IMR-90 (cell line): ENCODE measurements around the gene ABCC10. TPM values are rescaled to one million over a fixed set of nuclear protein-coding genes. Genes with fewer than 3 reads are reported as not detected.

Source experiments
- ATAC-seq: fragments of 200-7000 bp; cut with Tn5 transposase; 2 replicates; pipeline ENCODE4 v1.9.1; 2020; ENCODE audit warnings: low read depth, mild to moderate bottlenecking, moderate library complexity
- Bru-seq: library from RNA; stranded (reverse); fragments of 400-500 nt; gene quantifications from one replicate; lab custom pipeline; 2021; lab: Mats Ljungman, UMichigan
- BruChase-seq, 2 experiments: library from RNA; stranded (reverse); fragments of 400-500 nt; gene quantifications; one replicate each; lab custom pipeline; 2021; lab: Mats Ljungman, UMichigan
- BruUV-seq: library from RNA; stranded (reverse); fragments of 400-500 nt; replicated peaks from 2 replicates; lab custom pipeline; 2021; lab: Mats Ljungman, UMichigan
- CTCF ChIA-PET: fragments of 300-600 bp; formaldehyde crosslinking; extraction: SDS; loops from one replicate; lab custom pipeline; 2021; ENCODE audit warnings: antibody characterized with exemption; lab: Yijun Ruan, JAX
- POLR2A ChIA-PET: fragments of 300-600 bp; sonication (Branson Sonifier 250); formaldehyde crosslinking; loops from one replicate; lab custom pipeline; 2022; ENCODE audit warnings: antibody characterized with exemption; ENCODE audit not compliant: unreplicated experiment; lab: Charles Lee
- DNase-seq: peaks from one replicate; pipeline ENCODE4 v3.0.0; 2013
- H2AFZ ChIP-seq: replicated peaks from 2 replicates; pipeline ENCODE3; 2013; ENCODE audit warnings: low read length, mild to moderate bottlenecking; ENCODE audit not compliant: poor library complexity
- H2AK5ac ChIP-seq: 2 replicates; pipeline ENCODE4 v1.6.1; 2013; ENCODE audit warnings: low read depth, low read length, inconsistent platforms
- H2AK9ac ChIP-seq: replicated peaks from 2 replicates; pipeline ENCODE3; 2013; ENCODE audit warnings: mild to moderate bottlenecking, low read depth, low read length, moderate library complexity; ENCODE audit not compliant: poor library complexity
- H2BK120ac ChIP-seq: 2 replicates; pipeline ENCODE4 v1.6.1; 2013; ENCODE audit warnings: low read depth, low read length, inconsistent platforms
- H2BK15ac ChIP-seq: 3 replicates; pipeline ENCODE4 v1.6.1; 2013; ENCODE audit warnings: low read depth, low read length, inconsistent platforms
- H2BK20ac ChIP-seq: 2 replicates; pipeline ENCODE4 v1.6.1; 2013; ENCODE audit warnings: low read depth, mild to moderate bottlenecking, inconsistent platforms, low read length, moderate library complexity
- H2BK5ac ChIP-seq: 2 replicates; pipeline ENCODE4 v1.6.1; 2013; ENCODE audit warnings: mild to moderate bottlenecking, low read depth, low read length, inconsistent platforms; ENCODE audit not compliant: poor library complexity, severe bottlenecking
- H3K14ac ChIP-seq: replicated peaks from 2 replicates; pipeline ENCODE4 v1.6.1; 2013; ENCODE audit warnings: low read depth, low read length, inconsistent platforms
- H3K18ac ChIP-seq: 2 replicates; pipeline ENCODE4 v1.6.1; 2013; ENCODE audit warnings: low read depth, low read length, control low read depth
- H3K23ac ChIP-seq: 2 replicates; pipeline ENCODE4 v1.6.1; 2013; ENCODE audit warnings: low read depth, low read length, inconsistent platforms
- H3K27ac ChIP-seq: 2 replicates; pipeline ENCODE4 v1.5.1; 2013; ENCODE audit warnings: mild to moderate bottlenecking, control low read depth, low read length; ENCODE audit not compliant: insufficient read depth
- H3K27me3 ChIP-seq: 2 replicates; pipeline ENCODE4 v1.6.1; 2013; ENCODE audit warnings: low read length; ENCODE audit not compliant: control insufficient read depth, insufficient read depth
- H3K36me3 ChIP-seq: 2 replicates; pipeline ENCODE4 v1.6.1; 2013; ENCODE audit warnings: low read length, mixed read lengths; ENCODE audit not compliant: control insufficient read depth, insufficient read depth
- H3K4ac ChIP-seq: 2 replicates; pipeline ENCODE4 v1.6.1; 2013; ENCODE audit warnings: low read depth, low read length, inconsistent platforms
- H3K4me1 ChIP-seq: 2 replicates; pipeline ENCODE4 v1.6.1; 2013; ENCODE audit warnings: low read length, mixed read lengths; ENCODE audit not compliant: control insufficient read depth, insufficient read depth
- H3K4me2 ChIP-seq: 2 replicates; pipeline ENCODE4 v1.6.1; 2013; ENCODE audit warnings: low read depth, mild to moderate bottlenecking, control low read depth, low read length, moderate library complexity
- H3K4me3 ChIP-seq: 2 replicates; pipeline ENCODE4 v1.5.1; 2013; ENCODE audit warnings: low read depth, mild to moderate bottlenecking, control low read depth, low read length, moderate library complexity; ENCODE audit not compliant: insufficient read depth
- H3K56ac ChIP-seq: 2 replicates; pipeline ENCODE4 v1.6.1; 2013; ENCODE audit warnings: low read length, inconsistent platforms; ENCODE audit not compliant: insufficient read depth; ENCODE audit errors: extremely low read depth
- H3K79me1 ChIP-seq, 2 experiments: 2 replicates each; pipeline ENCODE4 v1.6.1; 2013; ENCODE audit warnings: low read length in 2 of 2, inconsistent platforms in 1 of 2, low read depth in 1 of 2
- H3K9ac ChIP-seq: 2 replicates; pipeline ENCODE4 v1.6.1; 2013; ENCODE audit warnings: low read depth, low read length, control low read depth
- H3K9me1 ChIP-seq: 2 replicates; pipeline ENCODE4 v1.6.1; 2013; ENCODE audit warnings: low read length, inconsistent platforms; ENCODE audit not compliant: insufficient read depth
- H3K9me3 ChIP-seq: 2 replicates; pipeline ENCODE4 v1.6.1; 2013; ENCODE audit warnings: low read length; ENCODE audit not compliant: control insufficient read depth, insufficient read depth
- H4K20me1 ChIP-seq: 2 replicates; pipeline ENCODE4 v1.6.1; 2013; ENCODE audit warnings: low read length, inconsistent platforms; ENCODE audit not compliant: insufficient read depth
- H4K5ac ChIP-seq: 2 replicates; pipeline ENCODE4 v1.6.1; 2013; ENCODE audit warnings: mild to moderate bottlenecking, low read depth, low read length, control low read depth
- H4K8ac ChIP-seq, 2 experiments: 2 replicates each; pipeline ENCODE4 v1.6.1; 2013; ENCODE audit warnings: low read depth in 2 of 2, low read length in 2 of 2, control low read depth in 1 of 2, inconsistent platforms in 1 of 2
- H4K91ac ChIP-seq: 2 replicates; pipeline ENCODE4 v1.6.1; 2013; ENCODE audit warnings: low read depth, low read length, inconsistent platforms; ENCODE audit not compliant: insufficient read depth
- BHLHE40 ChIP-seq: fragments of 150-350 bp; IDR thresholded peaks from 2 replicates; pipeline ENCODE4 v1.6.1; 2016; ENCODE audit warnings: mild to moderate bottlenecking, low read depth, low read length
- CHD1 ChIP-seq: IDR thresholded peaks from 2 replicates; pipeline ENCODE4 v1.6.1; 2012; ENCODE audit warnings: low read depth, low read length, improper control_type of control experiment
- CTCF ChIP-seq: conservative IDR thresholded peaks from 2 replicates; pipeline ENCODE4 v1.5.1; 2012; ENCODE audit warnings: mild to moderate bottlenecking, low read depth, low read length, improper control_type of control experiment
- MAZ ChIP-seq: IDR thresholded peaks from 2 replicates; pipeline ENCODE4 v1.6.1; 2012; ENCODE audit warnings: low read depth, mild to moderate bottlenecking, low read length, improper control_type of control experiment, moderate library complexity, borderline replicate concordance
- MXI1 ChIP-seq: IDR thresholded peaks from 2 replicates; pipeline ENCODE4 v1.6.1; 2012; ENCODE audit warnings: low read depth, mild to moderate bottlenecking, low read length, moderate library complexity, borderline replicate concordance
- RFX5 ChIP-seq: IDR thresholded peaks from 2 replicates; pipeline ENCODE4 v1.8.0; 2012; ENCODE audit warnings: low read depth, mild to moderate bottlenecking, low read length, moderate library complexity
- WGBS, 2 experiments: methylation state at CpG; one replicate each; pipeline versions ENCODE4 v1.1.5 to v1.1.7; 2013; ENCODE audit warnings: missing lambda C conversion rate in 2 of 2; ENCODE audit not compliant: insufficient read length in 1 of 2; ENCODE audit errors: extremely low coverage in 2 of 2; 5-methylcytosine and 5-hydroxymethylcytosine counted together
- dilution Hi-C: fragments of 300-500 bp; cut with HindIII; formaldehyde crosslinking; loops from one replicate; pipeline ENCODE4 v1.14.3; 2018; ENCODE audit warnings: low sequenced_read_pairs; ENCODE audit not compliant: unreplicated experiment
- in situ Hi-C: fragments of 300-500 bp; cut with MboI; formaldehyde crosslinking; loops from 3 replicates; pipeline ENCODE4 v1.14.3; 2019; ENCODE audit warnings: low sequenced_read_pairs, inconsistent platforms, mixed read lengths
- intact Hi-C: fragments of 100-400 bp; cut with micrococcal nuclease; formaldehyde crosslinking; loops from 2 replicates; pipeline ENCODE4 v1.10.0; 2022
- long read RNA-seq: library from polyadenylated mRNA; unstranded; transcript quantifications from one replicate; pipeline ENCODE4 v2.0.0, GENCODE V29; 2021; ENCODE audit not compliant: unreplicated experiment
- polyA plus RNA-seq, 3 experiments: library from polyadenylated mRNA; depleted of rRNA; stranded (reverse); fragments of >200 nt; gene quantifications; 2 replicates each; pipeline ENCODE4 v1.2.3, GENCODE V29; 2012; ENCODE audit warnings: low replicate concordance in 1 of 3
- total RNA-seq: library from RNA; depleted of rRNA; stranded (reverse); fragments of >200 nt; gene quantifications from 2 replicates; pipeline ENCODE4 v1.2.3, GENCODE V29; 2012; rRNA removed

ABCC10 gene
- total RNA-seq (4.7 and 7.0 TPM in 2 replicates), polyA plus RNA-seq (2012; rRNA removed) (26.3 and 28.0 TPM in 2 replicates), Bru-seq, nascent RNA (percentile 69 among the genes with signal in this experiment), BruChase-seq, experiment 1, labeled RNA remaining after a 6-hour chase (percentile 80 among the genes with signal in this experiment), BruChase-seq, experiment 2, labeled RNA remaining after a 2-hour chase (percentile 80 among the genes with signal in this experiment)
- 12.0 and 19.1 TPM in 2 replicates for polyA plus RNA-seq (2012; cell fraction: cytosol; rRNA removed)
- 49.8 and 115 TPM in 2 replicates for polyA plus RNA-seq (2012; cell fraction: nucleus; rRNA removed; ENCODE audit: low replicate concordance)
- long read RNA-seq, full-length matches to known transcripts, result 1 of 25 reads
- long read RNA-seq, partial matches to known transcripts, result 13 of 25 reads
- long read RNA-seq, other reads (novel, unspliced or antisense), result 11 of 25 reads

- TSS peak; percentile 46 for BruUV-seq
- in situ Hi-C loops, result no loop called here
- WGBS, 2 experiments, result 0% methylated on average over 7 of the region's 49 CpGs; no CpG with 5 or more reads in 1 of the 2 experiments
These were observed at the start of gene ABCC10 for GRCh38 chr6:43427406-43428111. Gene ABCC10 (plus strand): TSS chr6:43427541. CDS start chr6:43427979, 438 bp downstream.

More at GRCh38 chr6:43427406-43428111, at the start of gene ABCC10:
- Histone ChIP-seq H4K91ac (peak within 1 kb of the TSS; percentile 74), H4K5ac (peak within 1 kb of the TSS; percentile 88), H4K20me1 (no peaks in the 10 kb centered on the region), H3K9me1 (0 out of 2 replicates have a peak, but pooled peaks cover 6% of the 10 kb centered on the region), H3K9me3 (no peaks in the 10 kb centered on the region), H2AFZ (peak within 1 kb of the TSS; percentile 100), H3K4me3 (peak within 1 kb of the TSS; percentile 75), H3K4ac (peak within 1 kb of the TSS; percentile 97), H3K4me1 (peaks cover 5% of the 10 kb centered on the region), H3K14ac (peak within 1 kb of the TSS; percentile 98), H3K79me1 (peaks cover 21 to 34% of the 10 kb centered on the region in 2 experiments), H2BK120ac (peak within 1 kb of the TSS; percentile 41; the same call in 1 of the 2 replicates), H3K27ac (peak within 1 kb of the TSS; percentile 76), H2BK15ac (no peak within 1 kb of the TSS; the same call in 2 of the 3 replicates), H3K4me2 (peak within 1 kb of the TSS; percentile 84), H4K8ac (peak within 1 kb of the TSS; percentile 80 to 96), H3K18ac (peak within 1 kb of the TSS; percentile 12; the same call in 1 of the 2 replicates), H3K36me3 (peaks cover 5% of the 10 kb centered on the region; the same call in 1 of the 2 replicates), H3K56ac (peak within 1 kb of the TSS; percentile 62), H2AK5ac (peak within 1 kb of the TSS; percentile 38), H2BK5ac (peak within 1 kb of the TSS; percentile 73), H3K27me3 (no peaks in the 10 kb centered on the region; the same call in 1 of the 2 replicates), H2AK9ac (peak within 1 kb of the TSS; percentile 99), H2BK20ac (no peak within 1 kb of the TSS), H3K23ac (peak within 1 kb of the TSS; percentile 90), H3K9ac (peak within 1 kb of the TSS; percentile 85)
- ATAC-seq (peak; percentile 97), DNase-seq (peak; percentile 95)
- intact Hi-C loops (loop anchor here (1.0 to 2.0 kb wide), 2 partner anchors 59 to 79 kb away; partner anchors contain the start of gene ZNF318), dilution Hi-C loops (no loop called here)
- TF ChIP-seq BHLHE40, result peak; percentile 16; the same call in 1 of the 2 replicates
- TF ChIP-seq RFX5, result no peak
- peak; percentile 36; the same call in 1 of the 2 replicates for TF ChIP-seq CTCF
- TF ChIP-seq MAZ, result peak; percentile 67; the same call in 1 of the 2 replicates
- TF ChIP-seq CHD1, result no peak
- peak; percentile 86; the same call in 1 of the 2 replicates for TF ChIP-seq MXI1
- CTCF ChIA-PET, result no interaction called here
- POLR2A ChIA-PET, result interaction anchor here (0.7 kb wide), 2 partner anchors 11 to 48 kb away, joined by 5 to 11 read pairs; no protein-coding TSS in a partner anchor
